ENCODE results near the gene AVPR1A. TPM values are rescaled to one million over a fixed set of nuclear protein-coding genes. Genes with fewer than 3 reads are reported as not detected.
A peak's percentile ranks its signal among the peaks of the same experiment; 100 is the strongest.

Gene AVPR1A
- total and polyA plus RNA-seq, 2 experiments from 2014 or later: not detected

GRCh38 chr12:63151623-63152320 is 771 bp upstream of the AVPR1A start:
- peak overlapping the region; percentile 35 for H2AFZ ChIP-seq
- peak; percentile 62 for DNase-seq

DNA sequence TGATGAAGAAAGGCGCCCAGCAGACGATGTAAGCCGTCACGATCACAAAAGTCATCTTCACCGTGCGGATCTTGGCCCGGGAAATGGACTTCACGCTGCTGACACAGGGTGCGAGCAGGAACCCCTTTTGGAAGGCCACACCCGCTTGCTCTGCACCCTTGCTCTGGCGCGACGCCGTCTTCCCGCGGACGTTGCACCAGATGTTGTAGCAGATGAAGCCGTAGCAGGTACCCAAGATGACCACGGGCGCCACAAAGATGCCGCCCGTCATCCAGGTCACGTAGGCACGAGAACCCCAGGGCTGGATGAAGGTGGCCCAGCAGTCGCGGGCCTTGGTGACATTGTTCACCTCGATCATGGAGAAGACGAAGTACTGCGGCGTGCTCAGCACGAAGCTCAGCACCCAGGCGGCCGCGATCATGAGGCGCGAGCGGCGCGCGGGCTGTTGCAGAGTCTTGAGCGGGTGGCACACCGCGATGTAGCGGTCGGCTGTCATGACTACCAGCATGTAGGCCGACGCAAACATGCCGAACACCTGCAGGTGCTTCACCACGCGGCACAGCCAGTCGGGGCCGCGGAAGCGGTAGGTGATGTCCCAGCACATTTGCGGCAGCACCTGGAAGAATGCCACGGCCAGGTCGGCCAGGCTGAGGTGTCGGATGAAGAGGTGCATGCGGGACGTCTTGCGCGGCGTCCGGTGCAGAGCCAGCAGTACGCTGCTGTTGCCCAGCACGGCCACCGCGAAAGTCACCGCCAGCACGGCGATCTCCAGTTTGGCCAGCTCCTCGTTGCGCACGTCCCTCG is 890 bp downstream of the AVPR1A start:
- in situ Hi-C loops (cut with MboI): no loop called here
- Histone ChIP-seq H3K36me3 (ENCODE audit: low read depth) (no peaks in the 10 kb centered on the region), H3K4me2 (ENCODE audit: unreplicated experiment) (no peak overlapping the region), H3K27ac (no peak overlapping the region), H3K9me3 (ENCODE audit: low read depth) (no peaks in the 10 kb centered on the region), H3F3A (ENCODE audit: insufficient read depth) (no peaks in the 10 kb centered on the region), H2AFZ (no peak overlapping the region), H3K27me3 (replicated peaks; ENCODE audit: insufficient read depth) (peaks cover 53% of the 10 kb centered on the region), H3K9ac (no peak overlapping the region), H4K20me1 (ENCODE audit: insufficient read depth) (no peaks in the 10 kb centered on the region), H3K9me2 (ENCODE audit: insufficient read depth) (no peaks in the 10 kb centered on the region), H3K4me3 (no peak overlapping the region), H3K4me1 (ENCODE audit: insufficient read depth) (no peaks in the 10 kb centered on the region), H3K79me2 (ENCODE audit: insufficient read depth) (no peaks in the 10 kb centered on the region)
- TF ChIP-seq EZH2 (IDR thresholded peaks at IDR 0.05; ENCODE audit: insufficient read depth, poor library complexity, severe bottlenecking) (no peak), EZH2phosphoT487 (IDR thresholded peaks at IDR 0.05; ENCODE audit: insufficient read depth, low read depth) (no peak)
- 8% methylated on average over 72 to 73 of the region's 75 CpGs for WGBS, 2 experiments (ENCODE audit: low coverage in 1 of 2, low lambda C conversion rate in 2 of 2, missing lambda C conversion rate in 2 of 2)
- peak; percentile 3 for DNase-seq

More at GRCh38 chr12:63151623-63152320, 771 bp upstream of the AVPR1A start:
- 0 out of 2 replicates have a peak, but pooled peaks have one; percentile 44 for TF ChIP-seq EZH2phosphoT487 (IDR thresholded peaks at IDR 0.05; ENCODE audit: insufficient read depth, low read depth)
- TF ChIP-seq EZH2 (IDR thresholded peaks at IDR 0.05; ENCODE audit: insufficient read depth, poor library complexity, severe bottlenecking): peak; percentile 77
- no peaks in the 10 kb centered on the region for H3K4me1 ChIP-seq (ENCODE audit: insufficient read depth)
- H3K27me3 ChIP-seq (replicated peaks; ENCODE audit: insufficient read depth): peaks cover 44% of the 10 kb centered on the region
- no peaks in the 10 kb centered on the region for H3K9me2 ChIP-seq (ENCODE audit: insufficient read depth)
- no peaks in the 10 kb centered on the region for H3F3A ChIP-seq (ENCODE audit: insufficient read depth)
- no peaks in the 10 kb centered on the region for H4K20me1 ChIP-seq (ENCODE audit: insufficient read depth)
- peak overlapping the region; percentile 67 for H3K4me2 ChIP-seq (ENCODE audit: unreplicated experiment)
- no peak overlapping the region for H3K27ac ChIP-seq
- no peaks in the 10 kb centered on the region for H3K79me2 ChIP-seq (ENCODE audit: insufficient read depth)
- H3K9ac ChIP-seq: no peak overlapping the region
- WGBS, 2 experiments (ENCODE audit: low coverage in 1 of 2, low lambda C conversion rate in 2 of 2, missing lambda C conversion rate in 2 of 2): 1 to 3% methylated on average over 26 of the region's 26 CpGs
- no peaks in the 10 kb centered on the region for H3K9me3 ChIP-seq (ENCODE audit: low read depth)
- peak overlapping the region; percentile 40 for H3K4me3 ChIP-seq
- in situ Hi-C loops (cut with MboI): no loop called here
- H3K36me3 ChIP-seq (ENCODE audit: low read depth): no peaks in the 10 kb centered on the region

GRCh38 chr12:63144556-63144955 is 6.4 kb downstream of the AVPR1A start:
- no peaks in the 10 kb centered on the region for H3K4me1 ChIP-seq (ENCODE audit: insufficient read depth)
- no peak for DNase-seq
- 46 to 48% methylated on average over 3 of the region's 3 CpGs for WGBS, 2 experiments (ENCODE audit: low coverage in 1 of 2, low lambda C conversion rate in 2 of 2, missing lambda C conversion rate in 2 of 2)
- no peaks in the 10 kb centered on the region for H3K79me2 ChIP-seq (ENCODE audit: insufficient read depth)
- in situ Hi-C loops (cut with MboI): no loop called here
- H3K9me2 ChIP-seq (ENCODE audit: insufficient read depth): no peaks in the 10 kb centered on the region
- no peak overlapping the region for H2AFZ ChIP-seq
- H4K20me1 ChIP-seq (ENCODE audit: insufficient read depth): no peaks in the 10 kb centered on the region
- peaks cover 29% of the 10 kb centered on the region for H3K27me3 ChIP-seq (replicated peaks; ENCODE audit: insufficient read depth)
- H3K4me3 ChIP-seq: no peak overlapping the region
- TF ChIP-seq EZH2phosphoT487 (IDR thresholded peaks at IDR 0.05; ENCODE audit: insufficient read depth, low read depth) (no peak), EZH2 (IDR thresholded peaks at IDR 0.05; ENCODE audit: insufficient read depth, poor library complexity, severe bottlenecking) (no peak)
- no peaks in the 10 kb centered on the region for H3K9me3 ChIP-seq (ENCODE audit: low read depth)
- H3K36me3 ChIP-seq (ENCODE audit: low read depth): no peaks in the 10 kb centered on the region
- H3K9ac ChIP-seq: no peak overlapping the region
- no peaks in the 10 kb centered on the region for H3F3A ChIP-seq (ENCODE audit: insufficient read depth)
- H3K27ac ChIP-seq: no peak overlapping the region
- no peak overlapping the region for H3K4me2 ChIP-seq (ENCODE audit: unreplicated experiment)

DNA sequence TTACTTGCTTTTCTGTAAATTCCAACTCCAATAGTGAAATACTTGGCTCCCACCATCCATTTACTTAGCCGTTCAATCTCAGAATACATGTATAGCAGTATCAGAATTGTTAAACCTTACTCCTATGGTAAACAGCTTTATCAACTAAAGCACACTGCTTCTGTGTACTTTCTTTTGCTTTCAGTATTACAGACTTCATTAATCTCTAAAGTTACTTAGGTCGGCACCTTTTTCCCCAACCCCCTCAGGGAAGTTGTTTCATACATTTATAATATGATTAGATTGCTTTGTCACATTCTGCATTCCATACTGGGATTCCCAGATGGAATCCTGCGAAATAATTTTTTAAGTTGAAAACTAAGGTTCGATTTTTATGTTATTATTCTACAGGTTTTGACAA is 12.5 kb downstream of the AVPR1A start:
- H3K79me2 ChIP-seq (ENCODE audit: insufficient read depth): no peaks in the 10 kb centered on the region
- H4K20me1 ChIP-seq (ENCODE audit: insufficient read depth): no peaks in the 10 kb centered on the region
- WGBS, 2 experiments (ENCODE audit: low coverage in 1 of 2, low lambda C conversion rate in 2 of 2, missing lambda C conversion rate in 2 of 2): 19 to 30% methylated on average over 4 of the region's 4 CpGs
- H3K4me1 ChIP-seq (ENCODE audit: insufficient read depth): no peaks in the 10 kb centered on the region
- in situ Hi-C loops (cut with MboI): no loop called here
- TF ChIP-seq EZH2phosphoT487 (IDR thresholded peaks at IDR 0.05; ENCODE audit: insufficient read depth, low read depth): no peak
- TF ChIP-seq EZH2 (IDR thresholded peaks at IDR 0.05; ENCODE audit: insufficient read depth, poor library complexity, severe bottlenecking): no peak
- no peak overlapping the region for H3K4me2 ChIP-seq (ENCODE audit: unreplicated experiment)
- H3F3A ChIP-seq (ENCODE audit: insufficient read depth): no peaks in the 10 kb centered on the region
- H3K4me3 ChIP-seq: no peak overlapping the region
- H3K9ac ChIP-seq: no peak overlapping the region
- no peaks in the 10 kb centered on the region for H3K9me3 ChIP-seq (ENCODE audit: low read depth)
- H2AFZ ChIP-seq: no peak overlapping the region
- H3K36me3 ChIP-seq (ENCODE audit: low read depth): no peaks in the 10 kb centered on the region
- 0 out of 2 replicates have a peak, but pooled peaks cover 6% of the 10 kb centered on the region for H3K27me3 ChIP-seq (replicated peaks; ENCODE audit: insufficient read depth)
- H3K9me2 ChIP-seq (ENCODE audit: insufficient read depth): no peaks in the 10 kb centered on the region
- H3K27ac ChIP-seq: no peak overlapping the region
- no peak for DNase-seq
